GM12878 (cell line): Measurements from ENCODE around the gene MYPN. TPM values are rescaled to one million over a fixed set of nuclear protein-coding genes. Genes with fewer than 3 reads are reported as not detected.

Source experiments
- ATAC-seq: fragments of 200-7000 bp; cut with Tn5 transposase; 3 replicates; pipeline ENCODE4 v1.9.1; 2020; ENCODE audit warnings: mild to moderate bottlenecking, moderate library complexity
- BruUV-seq: library from RNA; stranded (reverse); fragments of 400-500 nt; replicated peaks from 2 replicates; lab custom pipeline; 2021; lab: Mats Ljungman, UMichigan
- CTCF ChIA-PET: fragments of 300-600 bp; sonication (Branson Sonifier 250); formaldehyde crosslinking; extraction: SDS; loops from one replicate; lab custom pipeline; 2021; ENCODE audit warnings: inconsistent platforms; lab: Yijun Ruan, JAX
- POLR2A ChIA-PET: fragments of 350-600 bp; formaldehyde crosslinking; extraction: SDS; loops from one replicate; lab custom pipeline; 2021; ENCODE audit warnings: inconsistent platforms; lab: Charles Lee
- RAD21 ChIA-PET: fragments of 300-600 bp; sonication (Branson Sonifier 250); formaldehyde crosslinking; loops from one replicate; lab custom pipeline; 2023; ENCODE audit warnings: antibody characterized with exemption; ENCODE audit not compliant: unreplicated experiment; lab: Charles Lee
- SMC1A ChIA-PET: fragments of 300-600 bp; sonication (Branson Sonifier 250); formaldehyde crosslinking; loops from one replicate; lab custom pipeline; 2023; ENCODE audit not compliant: unreplicated experiment, uncharacterized antibody; lab: Charles Lee
- DNase-seq: peaks from one replicate; pipeline ENCODE4 v3.0.0-alpha.2; 2011; ENCODE audit warnings: low read depth, low spot score
- FAIRE-seq: peaks from 3 replicates; lab custom pipeline; 2011; peaks lifted over from hg19 to GRCh38; lab: Jason Lieb, UNC
- H2AFZ ChIP-seq: 2 replicates; pipeline ENCODE4 v1.6.0; 2011; ENCODE audit warnings: low read depth, low read length, control low read depth; ENCODE audit not compliant: control insufficient read depth
- H3K27ac ChIP-seq: 2 replicates; pipeline ENCODE4 v1.5.1; 2011; ENCODE audit warnings: control low read depth; ENCODE audit not compliant: control insufficient read depth, insufficient read depth
- H3K27me3 ChIP-seq, 2 experiments: replicated peaks in 1 of 2; 2 replicates each; pipeline versions ENCODE4 v1.6.0 to v1.6.1; 2011; ENCODE audit warnings: low read length in 1 of 2; ENCODE audit not compliant: control insufficient read depth in 2 of 2, insufficient read depth in 2 of 2
- H3K36me3 ChIP-seq, 2 experiments: 2 replicates each; pipeline ENCODE4 v1.5.1; 2011; ENCODE audit warnings: low read length in 1 of 2; ENCODE audit not compliant: control insufficient read depth in 2 of 2, insufficient read depth in 2 of 2
- H3K4me1 ChIP-seq: 2 replicates; pipeline ENCODE4 v1.6.1; 2011; ENCODE audit warnings: mild to moderate bottlenecking, low read length, moderate library complexity, mixed read lengths; ENCODE audit not compliant: control insufficient read depth, insufficient read depth
- H3K4me2 ChIP-seq: 2 replicates; pipeline ENCODE4 v1.6.0; 2011; ENCODE audit warnings: control low read depth; ENCODE audit not compliant: control insufficient read depth, insufficient read depth
- H3K4me3 ChIP-seq: fragments of 200-600 bp; sonication (generic); 2 replicates; pipeline ENCODE4 v1.5.1; 2016
- H3K79me2 ChIP-seq: 2 replicates; pipeline ENCODE4 v1.6.0; 2011; ENCODE audit warnings: low read length; ENCODE audit not compliant: control insufficient read depth, insufficient read depth
- H3K9ac ChIP-seq: 2 replicates; pipeline ENCODE4 v1.8.0; 2011; ENCODE audit warnings: low read length, control low read depth, mixed read lengths; ENCODE audit not compliant: control insufficient read depth, insufficient read depth
- H3K9me3 ChIP-seq: replicated peaks from 3 replicates; pipeline ENCODE4 v1.5.1; 2011; ENCODE audit warnings: mild to moderate bottlenecking, low read length; ENCODE audit not compliant: control insufficient read depth, insufficient read depth
- H4K20me1 ChIP-seq: 2 replicates; pipeline ENCODE4 v1.6.0; 2011; ENCODE audit not compliant: control insufficient read depth, insufficient read depth
- CREM ChIP-seq: IDR thresholded peaks from 2 replicates; pipeline ENCODE4 v1.6.1; 2014; ENCODE audit warnings: antibody characterized with exemption, low read depth
- EGR1 ChIP-seq, 2 experiments: IDR thresholded peaks; 1 replicate in 1 of 2; 2 replicates in 1 of 2; pipeline ENCODE4 v1.6.1; 2011 to 2012; ENCODE audit warnings: low read depth in 2 of 2, low read length in 2 of 2, borderline replicate concordance in 1 of 2, mild to moderate bottlenecking in 1 of 2, moderate library complexity in 1 of 2
- ELK1 ChIP-seq: IDR thresholded peaks from 2 replicates; pipeline ENCODE4 v1.6.1; 2012; ENCODE audit warnings: low read depth, low read length, improper control_type of control experiment
- ETV6 ChIP-seq, 2 experiments: fragments of 450-650 bp in 1 of 2; IDR thresholded peaks in 1 of 2; conservative IDR thresholded peaks in 1 of 2; 2 replicates each; pipeline ENCODE4 v1.6.1; 2014; ENCODE audit warnings: antibody characterized with exemption in 1 of 2, borderline replicate concordance in 1 of 2, low read depth in 1 of 2, mild to moderate bottlenecking in 1 of 2, moderate library complexity in 1 of 2
- NKRF ChIP-seq: fragments of 450-650 bp; conservative IDR thresholded peaks from 2 replicates; pipeline ENCODE4 v1.6.1; 2017; ENCODE audit warnings: mild to moderate bottlenecking, moderate library complexity
- NRF1 ChIP-seq: conservative IDR thresholded peaks from 2 replicates; pipeline ENCODE4 v1.6.1; 2011; ENCODE audit warnings: mild to moderate bottlenecking, low read depth, low read length, improper control_type of control experiment
- PRDM15 ChIP-seq: fragments of 450-650 bp; formaldehyde crosslinking; IDR thresholded peaks from 2 replicates; pipeline ENCODE4 v1.4.0; 2020; ENCODE audit warnings: mild to moderate bottlenecking, moderate library complexity
- RB1 ChIP-seq: fragments of 450-650 bp; formaldehyde crosslinking; IDR thresholded peaks from 2 replicates; pipeline ENCODE4 v1.6.1; 2017; ENCODE audit warnings: mild to moderate bottlenecking, borderline replicate concordance
- ZSCAN29 ChIP-seq: fragments of 450-650 bp; IDR thresholded peaks from 2 replicates; pipeline ENCODE4 v1.6.1; 2017; ENCODE audit warnings: mild to moderate bottlenecking, moderate library complexity
- WGBS: methylation state at CpG from one replicate; pipeline ENCODE4 v1.1.6; 2016; ENCODE audit warnings: low lambda C conversion rate; ENCODE audit not compliant: insufficient replicate concordance, insufficient coverage; ENCODE audit errors: missing lambda C conversion rate; 5-methylcytosine and 5-hydroxymethylcytosine counted together
- in situ Hi-C: fragments of 300-500 bp; cut with MboI; formaldehyde crosslinking; loops from 9 replicates; pipeline ENCODE4 v1.14.3; 2018; ENCODE audit warnings: mixed read lengths
- intact Hi-C: fragments of 100-400 bp; cut with micrococcal nuclease; formaldehyde crosslinking; loops from one replicate; pipeline ENCODE4 v1.14.2; 2022; ENCODE audit not compliant: unreplicated experiment
- polyA plus RNA-seq, 11 experiments: library from polyadenylated mRNA; depleted of rRNA in 4 of 11; unstranded in 6 of 11; stranded (reverse) in 5 of 11; fragments of >200 nt; fragmentation: Nextera tagmentation in 4 of 11; fragmentation: Illumina TruSeq in 1 of 11; extraction: Ambion mirVana in 4 of 11; extraction: Trizol in 1 of 11; gene quantifications; 1 replicate in 1 of 11; 2 replicates in 10 of 11; pipeline versions ENCODE4 v1.2.1 to v1.2.3, GENCODE V29; 2011 to 2016; ENCODE audit warnings: inconsistent platforms in 2 of 11, missing spikeins in 2 of 11, low read depth in 1 of 11
- total RNA-seq, 4 experiments: library from RNA; depleted of rRNA in 3 of 4; stranded (reverse); fragments of >200 nt in 3 of 4; fragmentation: Illumina TruSeq in 1 of 4; extraction: Trizol in 1 of 4; gene quantifications; 2 replicates each; pipeline versions ENCODE4 v1.2.1 to v1.2.3, GENCODE V29; 2013 to 2021

MYPN gene
- total and polyA plus RNA-seq, 10 of the 15 experiments (the other 5 are each of a cell fraction or from before 2014, with no cell fraction given) = 0.01 to 0.02 TPM; not detected in 8

GRCh38 chr10:68118657-68119056, 9.4 kb downstream of the MYPN start:
- RAD21 ChIA-PET = no interaction called here
- no peaks in the 10 kb centered on the region for H3K27me3 ChIP-seq

GRCh38 chr10:68121020-68121743, 11.9 kb downstream of the MYPN start:
- Histone ChIP-seq H3K4me3 (no peak overlapping the region), H4K20me1 (no peaks in the 10 kb centered on the region), H3K27me3 (no peaks in the 10 kb centered on the region), H3K9me3 (no peaks in the 10 kb centered on the region), H3K4me2 (no peak overlapping the region), H2AFZ (no peak overlapping the region), H3K4me1 (no peaks in the 10 kb centered on the region), H3K9ac (no peak overlapping the region), H3K27ac (no peak overlapping the region), H3K79me2 (no peaks in the 10 kb centered on the region), H3K36me3 (no peaks in the 10 kb centered on the region)
- no TSS peak for BruUV-seq
- in situ Hi-C loops = no loop called here
- no peak for DNase-seq
- intact Hi-C loops = no loop called here
- WGBS = 59% methylated on average over 15 of the region's 15 CpGs
- CTCF ChIA-PET = interaction anchor here (1.3 kb wide), 1 partner anchor 333 kb away, joined by 3 read pairs; no protein-coding TSS in a partner anchor
- TF ChIP-seq CREM = no peak
- TF ChIP-seq NRF1 = no peak
- TF ChIP-seq ELK1 = no peak
- no peak for TF ChIP-seq EGR1 (IDR thresholded peaks at IDR 0.05; ENCODE audit: borderline replicate concordance in 1 of 2, low read depth in 2 of 2, low read length in 2 of 2)
- no peak for TF ChIP-seq RB1
- TF ChIP-seq NKRF = no peak
- no peak for TF ChIP-seq PRDM15 (CRISPR knock-in tag)
- ATAC-seq = no peak
- POLR2A ChIA-PET = no interaction called here
- RAD21 ChIA-PET = no interaction called here
- FAIRE-seq = no peak
- SMC1A ChIA-PET = interaction anchor here (0.9 to 1.1 kb wide), 2 partner anchors 14 to 110 kb away, joined by 3 read pairs; no protein-coding TSS in a partner anchor

More at GRCh38 chr10:68118657-68119056, 9.4 kb downstream of the MYPN start:
- 2% methylated on average over 3 of the region's 3 CpGs for WGBS
- intact Hi-C loops = no loop called here
- DNase-seq = no peak
- no peak for ATAC-seq
- Histone ChIP-seq H3K27ac (no peak overlapping the region), H3K4me2 (no peak overlapping the region), H2AFZ (no peak overlapping the region), H4K20me1 (no peaks in the 10 kb centered on the region), H3K79me2 (no peaks in the 10 kb centered on the region), H3K9ac (no peak overlapping the region), H3K36me3 (no peaks in the 10 kb centered on the region), H3K4me3 (no peak overlapping the region), H3K4me1 (no peaks in the 10 kb centered on the region), H3K9me3 (no peaks in the 10 kb centered on the region)
- FAIRE-seq = no peak
- SMC1A ChIA-PET = no interaction called here
- CTCF ChIA-PET = no interaction called here
- POLR2A ChIA-PET = no interaction called here
- in situ Hi-C loops = no loop called here
- BruUV-seq = no TSS peak
- TF ChIP-seq ETV6 (conservative IDR thresholded peaks at IDR 0.05 in 1 of 2, IDR thresholded peaks at IDR 0.05 in 1 of 2; ENCODE audit: borderline replicate concordance in 1 of 2, low read depth in 1 of 2) (no peak), ZSCAN29 (no peak)
